ENCODE measurements around the gene ESD.

The ESD gene

GRCh38 chr13:46747031-46747820, 49.7 kb downstream of the ESD start:
- in situ Hi-C loops (cut with MboI; ENCODE audit: low sequenced_read_pairs) = loop anchor here (25.0 kb wide), 1 partner anchor 585 kb away; no protein-coding TSS in a partner anchor

DNA sequence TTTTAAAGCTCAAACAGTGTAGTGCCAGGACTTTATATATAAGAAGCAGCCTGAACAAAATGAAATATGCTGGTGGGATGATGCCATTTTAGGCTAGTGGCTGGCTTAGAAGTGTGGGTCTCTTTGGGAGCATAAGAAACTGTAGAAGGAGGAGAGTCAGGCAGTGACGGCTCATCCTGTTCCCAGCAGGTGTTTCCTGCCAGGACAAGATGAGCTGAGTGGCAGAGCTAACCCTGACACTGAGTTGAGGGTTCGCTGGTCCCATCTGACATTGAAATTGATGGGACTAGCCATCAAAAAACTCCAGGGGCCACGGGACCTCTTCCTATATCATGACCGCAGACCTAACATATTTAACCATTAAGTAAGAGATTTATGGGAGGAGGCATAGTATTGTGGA, 51.3 kb downstream of the ESD start:
- in situ Hi-C loops (cut with MboI; ENCODE audit: low sequenced_read_pairs) = loop anchor here (25.0 kb wide), 1 partner anchor 583 kb away; no protein-coding TSS in a partner anchor

DNA sequence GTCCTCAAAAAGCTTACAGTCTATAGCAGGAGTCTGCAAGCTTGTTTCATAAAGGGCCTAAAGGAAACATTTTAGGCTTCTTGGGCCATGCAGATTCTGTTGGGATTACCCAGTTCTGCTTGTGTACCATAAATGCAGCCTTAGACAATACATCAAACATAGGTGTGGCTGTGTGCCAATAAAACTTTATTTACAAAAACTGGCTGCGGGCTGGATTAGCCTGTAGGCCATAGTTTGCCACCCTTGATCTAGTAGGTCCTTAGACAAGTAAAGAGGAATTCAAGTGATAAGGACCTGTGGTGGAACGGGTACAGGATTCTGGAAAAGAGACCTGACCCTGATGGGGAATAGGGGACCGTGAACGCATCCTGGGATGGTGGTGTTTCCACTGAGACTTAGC, 51.9 kb downstream of the ESD start:
- in situ Hi-C loops (cut with MboI; ENCODE audit: low sequenced_read_pairs) = loop anchor here (25.0 kb wide), 1 partner anchor 583 kb away; no protein-coding TSS in a partner anchor

- in situ Hi-C loops (cut with MboI; ENCODE audit: low sequenced_read_pairs) = loop anchor here (25.0 kb wide), 1 partner anchor 581 kb away; no protein-coding TSS in a partner anchor
Observed at GRCh38 chr13:46743191-46743590, 53.8 kb downstream of the ESD start.

- in situ Hi-C loops (cut with MboI; ENCODE audit: low sequenced_read_pairs) = loop anchor here (25.0 kb wide), 1 partner anchor 577 kb away; no protein-coding TSS in a partner anchor
Observed at GRCh38 chr13:46739447-46740098, 57.4 kb downstream of the ESD start.

DNA sequence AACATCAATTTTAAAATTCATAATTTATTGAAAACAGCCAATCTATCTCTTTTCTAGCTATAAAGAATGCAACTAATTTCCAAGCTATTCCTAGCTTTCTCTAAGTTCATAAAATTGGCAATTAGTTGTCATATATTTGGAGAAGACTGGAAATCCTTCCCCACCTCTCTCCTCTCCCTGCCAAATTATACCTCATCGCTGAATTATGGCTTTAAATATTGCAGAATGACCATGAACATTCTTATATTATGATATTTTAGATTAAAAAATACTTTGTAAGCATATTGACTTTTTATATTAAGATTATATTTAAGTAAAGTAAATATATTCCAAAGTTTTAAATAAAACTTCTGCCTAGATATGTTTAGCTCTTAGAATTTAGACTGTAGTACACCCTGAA, 58.2 kb downstream of the ESD start:
- in situ Hi-C loops (cut with MboI; ENCODE audit: low sequenced_read_pairs) = loop anchor here (25.0 kb wide), 1 partner anchor 576 kb away; no protein-coding TSS in a partner anchor

DNA sequence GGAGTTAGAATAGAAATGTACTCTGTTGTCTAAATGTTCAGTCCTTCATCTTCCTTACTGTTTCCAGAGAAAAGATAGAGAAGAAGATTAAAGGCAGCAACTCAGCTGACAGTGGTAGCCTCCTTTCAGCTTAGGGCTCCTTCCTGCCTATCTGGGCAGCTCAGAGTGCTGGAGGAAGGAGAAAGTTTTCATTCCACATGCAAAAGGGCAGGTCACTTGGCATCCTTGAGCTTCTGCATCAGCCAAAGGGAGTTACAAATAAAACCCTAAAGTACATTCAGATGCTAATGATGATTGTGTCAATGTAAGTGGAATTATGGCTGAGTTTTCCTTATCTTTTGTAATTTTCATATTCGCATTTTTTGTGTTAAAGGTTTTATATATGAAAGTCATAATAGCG, 58.9 kb downstream of the ESD start:
- in situ Hi-C loops (cut with MboI; ENCODE audit: low sequenced_read_pairs) = loop anchor here (25.0 kb wide), 1 partner anchor 576 kb away; no protein-coding TSS in a partner anchor

GRCh38 chr13:46736541-46737310, 60.2 kb downstream of the ESD start:
- in situ Hi-C loops (cut with MboI; ENCODE audit: low sequenced_read_pairs) = loop anchor here (25.0 kb wide), 1 partner anchor 574 kb away; no protein-coding TSS in a partner anchor

DNA sequence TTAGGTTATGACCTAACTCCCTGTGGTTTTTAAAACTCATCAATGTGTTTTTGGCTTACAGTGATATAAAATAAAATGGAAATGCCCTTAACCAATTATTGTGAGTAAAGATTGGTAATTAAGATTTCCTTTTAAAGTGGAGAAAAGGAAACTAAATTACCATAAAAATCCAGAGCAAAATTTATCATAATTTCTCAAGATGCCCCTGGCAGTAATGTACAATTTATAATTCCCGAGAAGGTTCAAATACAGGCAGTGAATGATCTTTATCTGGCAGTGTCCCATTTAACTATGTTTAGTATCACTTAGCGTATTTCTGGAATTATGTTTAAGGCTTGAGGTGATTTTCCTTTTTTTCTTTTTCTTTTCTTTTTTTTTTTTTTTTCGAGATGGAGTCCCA, 61.5 kb downstream of the ESD start:
- in situ Hi-C loops (cut with MboI; ENCODE audit: low sequenced_read_pairs) = loop anchor here (25.0 kb wide), 1 partner anchor 573 kb away; no protein-coding TSS in a partner anchor

DNA sequence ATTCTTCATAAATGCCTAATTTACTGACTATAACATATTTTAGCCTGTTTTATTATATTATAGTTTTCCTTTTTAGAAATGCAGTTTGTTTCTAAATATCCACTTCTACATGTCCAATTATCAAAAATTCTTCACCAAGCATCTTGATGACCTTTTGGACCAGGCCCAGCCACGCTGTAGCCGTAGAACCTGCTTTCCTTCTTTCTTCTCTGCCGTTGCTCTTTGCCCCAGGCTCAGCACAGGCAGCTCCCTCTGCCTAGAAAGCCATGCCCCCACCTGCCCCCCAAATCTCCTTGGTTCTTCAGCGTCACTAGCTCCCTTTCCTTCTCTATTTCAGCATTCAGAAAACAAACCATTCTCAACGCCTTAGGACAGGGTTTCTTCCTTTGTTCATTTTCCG, 65.4 kb downstream of the ESD start:
- in situ Hi-C loops (cut with MboI; ENCODE audit: low sequenced_read_pairs) = loop anchor here (25.0 kb wide), 1 partner anchor 569 kb away; no protein-coding TSS in a partner anchor

DNA sequence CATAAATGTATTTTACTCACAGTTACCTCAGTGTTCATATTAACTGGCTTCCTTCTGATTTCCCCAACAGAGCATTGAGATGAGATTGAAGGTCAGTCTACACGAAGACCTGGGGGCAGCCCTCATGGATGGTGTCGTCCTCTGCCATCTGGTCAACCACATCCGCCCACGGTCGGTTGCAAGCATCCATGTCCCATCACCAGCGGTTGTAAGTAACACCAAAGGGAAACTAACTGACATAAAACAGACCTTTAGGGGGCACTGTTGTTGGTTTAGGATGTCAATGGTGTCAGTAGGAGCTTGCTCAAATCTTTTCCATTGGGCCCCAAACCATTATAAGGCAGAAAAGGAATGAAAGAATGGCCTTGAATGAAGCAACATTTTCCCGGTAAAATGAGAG, 68.2 kb downstream of the ESD start:
- in situ Hi-C loops (cut with MboI; ENCODE audit: low sequenced_read_pairs) = loop anchor here (25.0 kb wide), 1 partner anchor 566 kb away; no protein-coding TSS in a partner anchor

GRCh38 chr13:46726347-46726746, 70.6 kb downstream of the ESD start:
- in situ Hi-C loops (cut with MboI; ENCODE audit: low sequenced_read_pairs) = loop anchor here (25.0 kb wide), 1 partner anchor 564 kb away; no protein-coding TSS in a partner anchor

Data from HL-60/S4 treated with retinoic acid at 250 ng/mL for 4 days and 3 days (cell line).